BE2C (cell line): Measurements from ENCODE around the gene NHLH2. TPM values are rescaled to one million over a fixed set of nuclear protein-coding genes. Genes with fewer than 3 reads are reported as not detected.

ENCODE experiments used
- DNase-seq: peaks from one replicate; pipeline ENCODE4 v3.0.0-alpha.2; 2020
- H3K27me3 ChIP-seq: fragments of 250-450 bp; sonication (Bioruptor Pico); 2 replicates; pipeline ENCODE4 v1.5.1; 2020; ENCODE audit warnings: mild to moderate bottlenecking
- H3K36me3 ChIP-seq: fragments of 250-450 bp; sonication (Bioruptor Pico); 2 replicates; pipeline ENCODE4 v1.5.1; 2020; ENCODE audit warnings: mild to moderate bottlenecking
- H3K4me1 ChIP-seq: fragments of 250-450 bp; sonication (Bioruptor Pico); 2 replicates; pipeline ENCODE4 v1.5.1; 2020
- H3K4me3 ChIP-seq: 2 replicates; pipeline ENCODE4 v1.5.1; 2011; ENCODE audit warnings: low read depth, low read length
- H3K9me3 ChIP-seq: fragments of 250-450 bp; sonication (Bioruptor Pico); 2 replicates; pipeline ENCODE4 v1.5.1; 2020
- CTCF ChIP-seq: IDR thresholded peaks from 2 replicates; pipeline ENCODE4 v1.5.1; 2012; ENCODE audit warnings: mild to moderate bottlenecking, low read depth, low read length
- polyA plus RNA-seq: library from polyadenylated mRNA; unstranded; fragments of >200 nt; gene quantifications from one replicate; pipeline ENCODE4 v1.2.1, GENCODE V29; 2012; ENCODE audit warnings: low read depth, missing spikeins; ENCODE audit not compliant: insufficient read length, insufficient read depth

Gene NHLH2
- not detected for polyA plus RNA-seq

GRCh38 chr1:115840605-115841460 is at the start of gene NHLH2:
Gene NHLH2 (minus strand): TSS chr1:115841126. CDS start chr1:115838372, 2,754 bp downstream.
- Histone ChIP-seq H3K4me3 (no peak within 1 kb of the TSS), H3K9me3 (no peaks in the 10 kb centered on the region; the same call in 1 of the 2 replicates), H3K4me1 (no peaks in the 10 kb centered on the region), H3K27me3 (peaks cover 65% of the 10 kb centered on the region), H3K36me3 (no peaks in the 10 kb centered on the region)
- DNase-seq: no peak
- TF ChIP-seq CTCF: no peak

- Histone ChIP-seq H3K4me3 (no peak overlapping the region), H3K4me1 (no peaks in the 10 kb centered on the region), H3K36me3 (no peaks in the 10 kb centered on the region), H3K9me3 (no peaks in the 10 kb centered on the region), H3K27me3 (no peaks in the 10 kb centered on the region)
- DNase-seq: no peak
- no peak for TF ChIP-seq CTCF
Measured at GRCh38 chr1:115890580-115890979, 49.7 kb upstream of the NHLH2 start.

- Histone ChIP-seq H3K36me3 (no peaks in the 10 kb centered on the region), H3K27me3 (no peaks in the 10 kb centered on the region), H3K4me1 (no peaks in the 10 kb centered on the region), H3K4me3 (no peak overlapping the region), H3K9me3 (no peaks in the 10 kb centered on the region)
- no peak for DNase-seq
- no peak for TF ChIP-seq CTCF
Measured at GRCh38 chr1:115888976-115889375, 48.0 kb upstream of the NHLH2 start.

GRCh38 chr1:115882913-115883902 is 42.3 kb upstream of the NHLH2 start:
- H3K4me3 ChIP-seq: no peak overlapping the region
- no peak for TF ChIP-seq CTCF
- H3K36me3 ChIP-seq: no peaks in the 10 kb centered on the region
- no peaks in the 10 kb centered on the region for H3K9me3 ChIP-seq
- H3K27me3 ChIP-seq: peaks cover 15% of the 10 kb centered on the region
- DNase-seq: no peak
- no peaks in the 10 kb centered on the region for H3K4me1 ChIP-seq

- Histone ChIP-seq H3K4me1 (no peaks in the 10 kb centered on the region), H3K9me3 (no peaks in the 10 kb centered on the region), H3K27me3 (peaks cover 15% of the 10 kb centered on the region), H3K4me3 (no peak overlapping the region), H3K36me3 (no peaks in the 10 kb centered on the region)
- TF ChIP-seq CTCF: no peak
- no peak for DNase-seq
Measured at GRCh38 chr1:115880981-115881672, 40.2 kb upstream of the NHLH2 start.
